Trophoblast cell (in vitro differentiated cells and primary cell): Measurements from ENCODE around the gene RGS9.
"Not testable (repeated sequence)": the region's sequence is repeated elsewhere in the genome, so short reads cannot be mapped to it uniquely, and the experiment has no call there.

Experiments
- DNase-seq, 2 donors: peaks; one replicate each; pipeline ENCODE4 v3.0.0-alpha.2; 2016
- H2AFZ ChIP-seq: 2 replicates; pipeline ENCODE4 v1.6.1; 2013; ENCODE audit warnings: low read length, moderate library complexity, mild to moderate bottlenecking; ENCODE audit not compliant: insufficient read depth, poor library complexity
- H2AK5ac ChIP-seq: 2 replicates; pipeline ENCODE4 v1.6.1; 2013; ENCODE audit warnings: mild to moderate bottlenecking, low read length
- H2BK120ac ChIP-seq: 2 replicates; pipeline ENCODE4 v1.6.1; 2013; ENCODE audit warnings: low read length, mild to moderate bottlenecking, moderate library complexity; ENCODE audit not compliant: insufficient read depth, poor library complexity
- H2BK12ac ChIP-seq: 2 replicates; pipeline ENCODE4 v1.6.1; 2013; ENCODE audit warnings: mild to moderate bottlenecking, low read length, moderate library complexity
- H2BK5ac ChIP-seq: 2 replicates; pipeline ENCODE4 v1.6.1; 2013; ENCODE audit warnings: low read length, low read depth, moderate library complexity, mild to moderate bottlenecking; ENCODE audit not compliant: poor library complexity
- H3K14ac ChIP-seq: 2 replicates; pipeline ENCODE4 v1.6.1; 2013; ENCODE audit warnings: mild to moderate bottlenecking, low read length
- H3K18ac ChIP-seq: 2 replicates; pipeline ENCODE4 v1.6.1; 2013; ENCODE audit warnings: mild to moderate bottlenecking, low read length
- H3K23ac ChIP-seq: 2 replicates; pipeline ENCODE4 v1.6.1; 2013; ENCODE audit warnings: low read length
- H3K27ac ChIP-seq: 2 replicates; pipeline ENCODE4 v1.5.1; 2013; ENCODE audit warnings: low read depth, mild to moderate bottlenecking, inconsistent platforms, low read length, moderate library complexity
- H3K27me3 ChIP-seq: 2 replicates; pipeline ENCODE4 v1.6.1; 2013; ENCODE audit warnings: inconsistent platforms, mild to moderate bottlenecking, low read length, moderate library complexity; ENCODE audit not compliant: insufficient read depth
- H3K36me3 ChIP-seq, 2 experiments: 1 replicate in 1 of 2; 2 replicates in 1 of 2; pipeline ENCODE4 v1.6.1; 2013; ENCODE audit warnings: low read length in 2 of 2, mild to moderate bottlenecking in 2 of 2, moderate library complexity in 1 of 2; ENCODE audit not compliant: insufficient read depth in 2 of 2, control insufficient read depth in 1 of 2
- H3K4ac ChIP-seq: 2 replicates; pipeline ENCODE4 v1.6.1; 2013; ENCODE audit warnings: low read depth, mild to moderate bottlenecking, low read length, moderate library complexity
- H3K4me1 ChIP-seq, 2 experiments: 1 replicate in 1 of 2; 2 replicates in 1 of 2; pipeline ENCODE4 v1.6.1; 2013; ENCODE audit warnings: low read length in 2 of 2, mild to moderate bottlenecking in 2 of 2, moderate library complexity in 1 of 2; ENCODE audit not compliant: insufficient read depth in 2 of 2, control insufficient read depth in 1 of 2
- H3K4me2 ChIP-seq: 2 replicates; pipeline ENCODE4 v1.6.1; 2013; ENCODE audit warnings: inconsistent platforms, mild to moderate bottlenecking, low read length, moderate library complexity
- H3K4me3 ChIP-seq: 2 replicates; pipeline ENCODE4 v1.5.1; 2013; ENCODE audit warnings: mild to moderate bottlenecking, low read depth, low read length, inconsistent platforms
- H3K79me1 ChIP-seq: one replicate; pipeline ENCODE4 v1.6.1; 2013; ENCODE audit warnings: low read length
- H3K79me2 ChIP-seq: 2 replicates; pipeline ENCODE4 v1.6.1; 2013; ENCODE audit warnings: low read length, mild to moderate bottlenecking; ENCODE audit not compliant: control insufficient read depth, insufficient read depth, poor library complexity
- H3K9ac ChIP-seq: 2 replicates; pipeline ENCODE4 v1.6.1; 2013; ENCODE audit warnings: mild to moderate bottlenecking, low read length
- H3K9me3 ChIP-seq: 2 replicates; pipeline ENCODE4 v1.6.1; 2013; ENCODE audit warnings: low read depth, mild to moderate bottlenecking, control low read depth, inconsistent platforms, low read length; ENCODE audit not compliant: insufficient read depth
- H4K12ac ChIP-seq: 2 replicates; pipeline ENCODE4 v1.6.1; 2013; ENCODE audit warnings: low read depth, mild to moderate bottlenecking, low read length, moderate library complexity
- H4K8ac ChIP-seq: 2 replicates; pipeline ENCODE4 v1.6.1; 2013; ENCODE audit warnings: low read depth, mild to moderate bottlenecking, low read length, moderate library complexity
- H4K91ac ChIP-seq: one replicate; pipeline ENCODE4 v1.6.1; 2013; ENCODE audit warnings: low read depth, mild to moderate bottlenecking, low read length, moderate library complexity
- WGBS: extraction: QIAGEN DNeasy Blood & Tissue Kit; methylation state at CpG from one replicate; pipeline ENCODE4 v1.1.7; 2013; ENCODE audit warnings: missing lambda C conversion rate; ENCODE audit not compliant: insufficient read length, insufficient coverage; ENCODE audit errors: extremely low coverage; 5-methylcytosine and 5-hydroxymethylcytosine counted together

Gene RGS9

GRCh38 chr17:65204001-65204400 is 66.8 kb downstream of the RGS9 start:
- H2AFZ ChIP-seq = no peak overlapping the region
- no peak overlapping the region for H4K8ac ChIP-seq
- WGBS = no CpG with 5 or more reads among the region's 13 CpGs
- H2AK5ac ChIP-seq = no peak overlapping the region
- no peak overlapping the region for H4K12ac ChIP-seq
- no peak overlapping the region for H2BK12ac ChIP-seq
- H3K4ac ChIP-seq = no peak overlapping the region
- no peak overlapping the region for H3K18ac ChIP-seq
- no peaks in the 10 kb centered on the region for H3K79me2 ChIP-seq
- H3K9me3 ChIP-seq = no peaks in the 10 kb centered on the region
- no peak overlapping the region for H3K9ac ChIP-seq
- no peaks in the 10 kb centered on the region for H3K79me1 ChIP-seq
- no peak overlapping the region for H2BK5ac ChIP-seq
- H3K27me3 ChIP-seq = no peaks in the 10 kb centered on the region
- H3K36me3 ChIP-seq = no peaks in the 10 kb centered on the region
- no peak overlapping the region for H4K91ac ChIP-seq
- DNase-seq = no peak
- H3K4me2 ChIP-seq = no peak overlapping the region
- H3K27ac ChIP-seq = no peak overlapping the region
- no peak overlapping the region for H2BK120ac ChIP-seq
- H3K14ac ChIP-seq = no peak overlapping the region
- no peak overlapping the region for H3K4me3 ChIP-seq
- H3K23ac ChIP-seq = no peak overlapping the region
- no peaks in the 10 kb centered on the region for H3K4me1 ChIP-seq

GRCh38 chr17:65205655-65206054 is 68.5 kb downstream of the RGS9 start:
- Histone ChIP-seq H2AK5ac (no peak overlapping the region), H2AFZ (no peak overlapping the region), H3K4me1 (no peaks in the 10 kb centered on the region)

GRCh38 chr17:65207448-65207847 is 70.3 kb downstream of the RGS9 start:
- DNase-seq = peak in 1 of 2 donors; percentile 48
- H3K27ac ChIP-seq, H3K27me3 ChIP-seq, H4K91ac ChIP-seq, H3K18ac ChIP-seq, H3K36me3 ChIP-seq, H3K4me1 ChIP-seq, H3K23ac ChIP-seq, H2BK120ac ChIP-seq, H3K4ac ChIP-seq, H3K9me3 ChIP-seq, H2AFZ ChIP-seq, H2BK5ac ChIP-seq, H3K14ac ChIP-seq, H3K79me1 ChIP-seq, H3K79me2 ChIP-seq, H3K4me3 ChIP-seq, H2BK12ac ChIP-seq, H3K4me2 ChIP-seq, H3K9ac ChIP-seq, H2AK5ac ChIP-seq, H4K8ac ChIP-seq, H4K12ac ChIP-seq: not testable (repeated sequence)
- no CpG with 5 or more reads among the region's 1 CpG for WGBS

More at GRCh38 chr17:65205655-65206054, 68.5 kb downstream of the RGS9 start:
- no peak overlapping the region for H3K23ac ChIP-seq
- no peak for DNase-seq
- no peak overlapping the region for H3K14ac ChIP-seq
- H3K9me3 ChIP-seq = no peaks in the 10 kb centered on the region
- no peaks in the 10 kb centered on the region for H3K27me3 ChIP-seq
- no peak overlapping the region for H3K4ac ChIP-seq
- no peak overlapping the region for H3K9ac ChIP-seq
- H3K18ac ChIP-seq = no peak overlapping the region
- no peak overlapping the region for H2BK12ac ChIP-seq
- H3K36me3 ChIP-seq = no peaks in the 10 kb centered on the region
- no peaks in the 10 kb centered on the region for H3K79me2 ChIP-seq
- no peak overlapping the region for H3K4me2 ChIP-seq
- no peak overlapping the region for H4K91ac ChIP-seq
- H3K79me1 ChIP-seq = no peaks in the 10 kb centered on the region
- H3K27ac ChIP-seq = no peak overlapping the region
- no peak overlapping the region for H2BK5ac ChIP-seq
- H3K4me3 ChIP-seq = no peak overlapping the region
- H2BK120ac ChIP-seq = no peak overlapping the region
- H4K8ac ChIP-seq = no peak overlapping the region
- H4K12ac ChIP-seq = no peak overlapping the region

- no peak overlapping the region for H4K8ac ChIP-seq
- no peaks in the 10 kb centered on the region for H3K79me1 ChIP-seq
- H3K4me3 ChIP-seq = no peak overlapping the region
- H3K23ac ChIP-seq = no peak overlapping the region
- no peak overlapping the region for H3K4ac ChIP-seq
- WGBS = no CpG with 5 or more reads among the region's 1 CpG
- no peaks in the 10 kb centered on the region for H3K79me2 ChIP-seq
- no peak overlapping the region for H3K9ac ChIP-seq
- no peak overlapping the region for H2BK120ac ChIP-seq
- no peak overlapping the region for H3K4me2 ChIP-seq
- no peaks in the 10 kb centered on the region for H3K36me3 ChIP-seq
- H4K12ac ChIP-seq = no peak overlapping the region
- no peak overlapping the region for H4K91ac ChIP-seq
- H2BK5ac ChIP-seq = no peak overlapping the region
- H3K27ac ChIP-seq = no peak overlapping the region
- no peak overlapping the region for H2BK12ac ChIP-seq
- H3K27me3 ChIP-seq = no peaks in the 10 kb centered on the region
- no peak overlapping the region for H3K14ac ChIP-seq
- no peak overlapping the region for H2AK5ac ChIP-seq
- no peak overlapping the region for H3K18ac ChIP-seq
- no peak overlapping the region for H2AFZ ChIP-seq
- no peaks in the 10 kb centered on the region for H3K4me1 ChIP-seq
- no peak for DNase-seq
- no peaks in the 10 kb centered on the region for H3K9me3 ChIP-seq
These were observed 71.5 kb downstream of the RGS9 start for GRCh38 chr17:65208717-65209116.
